GM12872 (cell line): ENCODE data around the gene TENM4.

ENCODE experiments used
- CTCF ChIP-seq: IDR thresholded peaks from 3 replicates; pipeline ENCODE4 v1.5.1; 2011; ENCODE audit warnings: low read depth, mild to moderate bottlenecking, low read length, moderate library complexity; ENCODE audit not compliant: insufficient read depth

TENM4 gene

GRCh38 chr11:79363256-79363655 lies 77.6 kb downstream of the TENM4 start:
- no peak for TF ChIP-seq CTCF

GRCh38 chr11:79362821-79363220 lies 78.0 kb downstream of the TENM4 start:
- no peak for TF ChIP-seq CTCF

DNA sequence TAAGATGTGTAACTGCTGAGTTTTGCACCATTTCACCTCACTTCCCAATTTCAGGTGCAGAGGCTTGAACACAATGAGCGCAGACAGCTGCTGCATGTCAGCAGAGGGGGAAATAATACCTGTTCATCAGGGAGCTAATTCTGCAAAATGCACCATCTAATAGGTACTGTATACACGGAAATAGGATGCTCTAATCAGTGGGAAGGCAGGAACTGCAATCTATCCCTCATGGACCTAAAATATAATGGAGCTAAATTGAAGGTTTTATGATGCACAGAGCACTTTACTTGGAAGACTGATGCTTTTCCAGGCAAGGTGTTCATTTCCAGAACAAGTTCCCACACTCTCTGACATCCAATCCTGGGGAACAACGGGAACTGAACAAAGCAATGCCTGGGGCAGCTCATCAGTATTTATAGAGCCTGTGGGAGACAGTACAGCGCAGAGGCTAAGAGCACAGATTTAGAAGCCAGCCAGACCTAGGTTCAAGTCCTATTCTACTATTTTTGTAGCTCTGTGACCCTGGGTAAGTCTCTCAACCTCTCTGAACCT lies 78.5 kb downstream of the TENM4 start:
- no peak for TF ChIP-seq CTCF

DNA sequence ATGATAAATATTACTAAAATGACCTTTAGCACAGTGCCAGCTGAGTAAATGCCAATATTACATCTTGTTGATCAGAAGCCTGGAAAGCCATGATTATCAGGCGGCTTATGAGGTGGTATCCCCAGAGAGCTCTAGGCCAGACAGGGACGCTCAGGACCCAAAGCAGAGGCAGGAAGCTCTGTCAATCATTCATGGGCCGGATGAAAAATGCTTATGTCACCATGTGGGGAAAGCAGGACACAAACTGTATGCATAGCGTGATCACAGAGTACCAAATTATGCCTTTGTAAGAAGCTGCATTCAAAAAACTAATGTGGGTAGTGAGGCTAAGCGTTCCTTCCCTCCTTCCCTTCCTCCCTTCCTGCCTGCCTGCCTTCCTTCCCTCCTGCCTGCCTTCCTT lies 82.6 kb downstream of the TENM4 start:
- no peak for TF ChIP-seq CTCF

GRCh38 chr11:79353706-79354105 lies 87.1 kb downstream of the TENM4 start:
- TF ChIP-seq CTCF = no peak

GRCh38 chr11:79352349-79352703 lies 88.5 kb downstream of the TENM4 start:
- no peak for TF ChIP-seq CTCF

DNA sequence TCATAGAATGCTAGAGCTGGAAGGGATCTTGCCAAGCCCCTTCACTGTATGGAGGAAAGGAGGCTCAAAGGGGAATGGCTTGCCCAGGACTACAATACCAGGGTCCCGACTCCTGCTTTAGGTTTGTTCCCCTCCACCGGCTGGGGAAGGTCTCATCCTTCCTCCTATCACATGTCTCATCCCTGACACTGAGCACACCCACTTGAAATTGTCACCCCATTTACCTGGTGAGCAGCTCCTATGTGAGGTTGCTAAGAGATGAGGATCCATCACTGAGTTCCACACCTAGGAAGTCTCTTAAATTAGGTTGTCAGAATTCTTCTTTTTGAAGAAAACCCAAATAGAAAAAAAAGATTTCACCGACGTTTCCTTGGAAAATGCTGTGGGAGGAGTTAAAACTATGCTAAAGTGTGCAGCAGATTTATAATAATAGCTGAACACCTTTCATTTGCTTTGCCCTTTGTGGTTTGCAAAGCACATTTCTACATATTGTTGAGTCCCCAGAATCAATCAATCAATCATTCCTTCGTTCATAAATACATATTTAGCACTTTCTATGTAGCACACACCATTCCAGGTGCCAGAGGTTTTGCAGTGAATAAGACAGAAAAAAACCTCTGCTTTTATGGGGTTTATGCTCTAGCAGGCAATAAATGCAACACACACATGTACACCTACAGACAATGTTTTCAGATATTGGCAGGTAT lies 91.7 kb downstream of the TENM4 start:
- TF ChIP-seq CTCF = no peak

DNA sequence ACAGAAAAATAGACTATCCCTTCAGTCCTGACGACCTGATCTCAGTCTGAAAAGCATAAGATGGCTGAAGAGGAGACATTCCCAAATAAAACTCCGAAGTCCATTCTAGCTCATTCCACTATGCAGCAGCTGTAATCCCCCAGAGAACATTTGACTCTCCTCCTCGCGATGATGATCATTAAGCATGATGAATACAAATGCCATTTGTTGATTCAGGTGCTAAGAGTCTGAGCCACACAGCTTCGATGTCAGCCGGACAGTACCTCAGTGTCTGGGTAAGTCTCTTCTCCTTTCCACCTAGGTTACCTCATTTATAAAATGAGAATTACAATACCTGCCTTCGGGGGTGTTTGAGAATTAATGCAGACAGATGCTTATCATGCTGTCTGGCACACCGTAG lies 94.8 kb downstream of the TENM4 start:
- TF ChIP-seq CTCF = no peak
